GM19463 (cell line): Measurements from ENCODE around the gene CNTN5.
A peak's percentile ranks its signal among the peaks of the same experiment; 100 is the strongest.

Experiments
- ATAC-seq: cut with Tn5 transposase; IDR thresholded peaks from one replicate; pipeline ENCODE4 v1.9.1; 2021; ENCODE audit warnings: mild to moderate bottlenecking, moderate library complexity; ENCODE audit not compliant: unreplicated experiment

CNTN5 gene

DNA sequence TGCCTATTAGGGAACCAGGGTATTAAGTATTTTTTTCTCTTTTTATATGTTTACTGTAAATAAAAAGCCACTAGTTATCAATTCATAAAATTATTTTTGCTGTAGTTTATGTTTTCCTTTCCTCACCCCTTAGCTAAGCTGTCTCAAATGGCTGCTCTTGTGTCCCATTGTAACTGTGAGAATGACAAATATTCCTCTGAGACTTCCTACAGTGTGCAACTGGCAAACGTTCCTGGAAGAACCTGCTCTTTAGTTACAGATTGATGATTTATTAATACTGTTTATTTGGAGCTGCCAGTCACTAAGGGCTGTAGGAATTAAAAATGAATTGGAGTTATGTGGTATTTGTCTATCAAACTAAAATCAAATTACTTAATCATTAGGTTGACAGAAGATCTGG is 990.9 kb downstream of the CNTN5 start:
- no peak for ATAC-seq

- no peak for ATAC-seq
Observed at GRCh38 chr11:100013011-100013410, 992.3 kb downstream of the CNTN5 start.

DNA sequence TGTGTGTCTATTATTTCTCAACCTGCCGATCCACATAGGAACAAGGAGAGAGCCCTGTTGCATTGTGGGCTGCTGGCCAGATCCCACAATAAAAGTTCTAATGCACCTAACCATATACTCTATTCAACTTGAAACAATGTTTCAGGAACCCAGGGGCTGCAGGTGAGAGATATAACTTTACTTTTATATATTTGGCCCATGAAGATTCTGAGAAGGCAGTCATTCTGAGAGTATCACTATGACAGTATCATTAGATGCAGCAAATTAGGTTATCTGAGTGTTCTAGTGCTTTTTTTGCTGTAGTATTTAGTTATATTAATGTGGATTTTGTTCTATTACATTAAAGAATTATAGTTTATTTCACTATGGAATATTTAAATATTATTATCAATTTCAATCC is 1011.2 kb downstream of the CNTN5 start:
- peak; percentile 72 for ATAC-seq

DNA sequence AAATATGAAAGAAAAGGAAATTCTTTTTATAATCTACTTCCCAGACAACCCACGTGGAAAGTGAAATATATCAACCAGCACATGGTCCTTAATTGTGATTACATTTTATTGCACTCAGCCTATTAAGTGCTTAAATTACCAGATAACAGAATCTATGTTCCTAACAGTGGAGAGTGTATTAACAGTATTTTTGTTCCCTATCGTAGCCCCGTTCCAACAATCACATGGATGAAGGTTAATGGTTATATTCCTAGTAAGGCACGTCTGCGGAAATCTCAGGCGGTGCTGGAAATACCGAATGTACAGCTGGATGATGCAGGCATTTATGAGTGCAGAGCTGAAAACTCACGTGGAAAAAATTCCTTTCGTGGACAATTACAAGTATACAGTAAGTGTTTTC is 1040.3 kb downstream of the CNTN5 start:
- ATAC-seq, result no peak

- no peak for ATAC-seq
Observed at GRCh38 chr11:100066399-100066798, 1045.7 kb downstream of the CNTN5 start.

DNA sequence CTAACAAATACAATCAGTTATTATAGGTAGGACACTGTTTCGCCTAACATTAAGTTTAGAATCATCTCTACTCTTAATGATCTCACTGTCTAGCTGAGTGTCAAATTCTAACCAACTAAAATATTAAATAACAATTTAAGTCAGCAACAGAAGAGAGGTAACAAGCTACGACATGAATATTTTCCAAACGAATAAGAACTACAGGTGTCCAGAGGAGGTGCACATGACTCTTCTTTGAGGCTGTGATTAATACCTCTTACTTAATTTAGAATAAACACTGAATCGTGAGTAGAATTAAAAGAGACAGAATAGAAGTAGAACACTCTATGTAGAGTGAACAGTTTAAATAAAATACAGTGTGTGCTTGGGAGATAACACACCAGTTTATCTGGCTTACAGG is 1047.4 kb downstream of the CNTN5 start:
- no peak for ATAC-seq

- ATAC-seq, result no peak
Observed at GRCh38 chr11:100072131-100072530, 1051.4 kb downstream of the CNTN5 start.

DNA sequence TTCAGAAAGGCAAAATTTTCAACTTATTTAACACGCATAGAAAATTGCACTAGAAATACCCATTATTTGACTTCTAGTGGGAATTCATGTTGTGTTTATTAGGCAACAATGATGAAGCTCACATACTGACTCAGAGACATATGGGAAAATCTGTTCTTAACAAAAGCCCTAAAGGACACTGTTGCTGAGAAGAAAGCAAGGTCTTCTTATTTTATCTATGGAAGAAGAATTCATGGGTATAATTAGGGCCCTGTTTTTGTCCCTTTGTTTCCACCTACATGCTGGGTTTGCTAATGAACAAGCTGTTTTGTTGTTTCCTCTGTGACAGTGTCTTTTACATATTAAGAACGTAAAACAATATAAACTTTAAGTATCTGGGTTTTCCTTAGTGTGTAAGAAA is 1059.6 kb downstream of the CNTN5 start:
- no peak for ATAC-seq

DNA sequence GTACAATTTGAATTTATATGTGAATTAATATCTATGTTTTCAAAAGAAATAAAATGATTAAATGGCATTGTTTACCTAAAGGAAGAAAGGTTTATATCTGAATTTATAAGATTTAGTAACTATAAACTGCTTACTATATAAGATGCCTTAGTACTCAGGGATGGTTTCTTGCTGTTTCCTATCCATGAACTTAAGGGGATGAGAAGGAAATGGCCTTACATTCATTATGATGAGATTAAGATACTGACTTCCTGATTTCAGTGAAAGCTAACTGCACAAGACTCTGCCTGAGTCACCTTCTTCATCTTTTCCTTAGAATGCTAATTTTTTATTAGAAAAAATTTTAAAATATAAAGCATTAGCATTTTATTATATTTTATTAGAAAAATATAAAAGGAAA is 1060.1 kb downstream of the CNTN5 start:
- ATAC-seq, result no peak

- ATAC-seq, result no peak
Observed at GRCh38 chr11:100093698-100094097, 1072.9 kb downstream of the CNTN5 start.

DNA sequence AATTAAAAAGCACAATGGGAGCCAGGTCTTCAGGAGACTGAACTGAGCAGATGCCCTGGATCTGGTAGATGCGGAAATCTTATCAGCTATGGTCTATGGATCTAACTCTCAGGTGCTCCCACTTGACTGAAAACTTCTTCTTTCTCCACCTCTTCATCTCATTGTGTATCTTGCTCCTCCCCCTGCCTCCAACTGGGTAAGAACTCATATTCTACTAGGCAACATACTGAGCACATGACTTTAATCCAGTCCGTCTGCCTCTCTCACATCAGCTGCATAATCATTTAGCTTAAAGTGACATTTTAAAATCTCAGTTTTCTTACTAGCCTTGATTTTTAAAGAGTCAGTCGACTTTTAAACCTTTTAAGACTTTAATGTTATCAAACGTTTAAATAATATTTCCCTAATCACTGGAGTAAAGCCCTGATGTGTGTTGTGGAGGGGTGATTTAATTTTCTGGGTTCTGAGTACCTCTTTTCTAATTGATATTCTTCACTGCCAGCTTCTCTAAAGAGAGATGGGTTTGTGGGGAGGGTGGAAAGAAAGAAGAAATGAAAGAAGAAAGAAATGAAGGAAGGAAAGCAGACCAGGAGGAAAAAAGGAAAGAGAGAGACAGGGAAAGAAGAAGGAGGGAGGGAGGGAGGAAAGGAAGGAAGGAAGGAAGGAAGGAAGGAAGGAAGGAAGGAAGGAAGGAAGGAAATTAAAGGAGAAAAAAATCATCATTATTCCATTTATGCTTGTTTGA is 1073.5 kb downstream of the CNTN5 start:
- ATAC-seq, result no peak

GRCh38 chr11:100095809-100096208 is 1075.1 kb downstream of the CNTN5 start:
- no peak for ATAC-seq

DNA sequence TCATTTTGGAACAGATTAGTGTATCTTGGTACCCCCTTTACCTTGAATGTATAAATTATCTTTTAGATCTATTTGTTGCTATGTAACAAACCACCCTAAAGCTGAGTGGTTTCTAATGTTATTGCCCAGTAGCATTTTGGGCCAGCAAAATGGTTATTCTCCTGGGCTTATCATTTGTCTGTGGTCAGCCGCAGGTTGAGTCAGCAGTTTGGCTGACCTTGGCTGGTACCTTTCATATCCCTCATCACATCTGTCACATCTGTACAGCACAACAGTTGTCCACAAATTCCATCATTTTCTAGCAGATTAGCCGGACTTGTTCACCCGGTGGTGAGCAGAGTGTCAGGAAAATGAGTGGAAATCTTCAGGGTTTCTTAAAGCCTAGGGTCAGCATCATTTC is 1077.8 kb downstream of the CNTN5 start:
- no peak for ATAC-seq

DNA sequence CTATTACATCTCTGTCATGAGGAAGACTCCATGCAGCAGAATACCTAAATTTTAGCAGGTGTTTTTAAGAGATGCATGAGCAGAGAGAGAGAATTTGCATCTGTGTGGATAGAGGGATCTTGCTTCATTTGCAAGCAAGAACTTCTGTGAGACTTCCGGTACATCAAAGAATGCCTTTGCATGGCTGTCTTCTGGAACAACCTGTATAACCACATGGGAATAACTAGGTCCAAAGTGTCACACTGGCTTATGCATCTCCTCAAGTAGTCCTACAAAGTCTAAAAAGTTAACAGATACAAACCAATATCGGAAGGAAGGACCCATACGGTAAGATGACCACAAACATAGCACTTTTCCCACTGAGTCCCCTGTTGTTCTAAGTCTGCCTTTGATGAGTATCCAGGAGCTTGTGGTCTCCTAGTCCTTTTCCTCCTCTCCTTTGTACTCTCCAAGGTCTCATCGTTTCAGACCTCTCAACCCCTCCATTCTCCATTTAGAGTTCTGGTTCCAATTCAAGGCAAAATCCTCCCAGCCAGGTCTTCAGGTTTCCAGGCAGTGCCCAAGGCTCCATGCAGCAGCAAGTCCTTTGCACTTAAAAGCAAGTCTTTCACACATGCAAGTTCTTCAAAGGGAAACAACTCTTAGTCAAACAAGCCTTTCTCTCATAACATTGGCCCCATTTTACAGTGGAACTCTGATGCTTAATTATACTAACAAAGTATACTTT is 1084.7 kb downstream of the CNTN5 start:
- no peak for ATAC-seq

DNA sequence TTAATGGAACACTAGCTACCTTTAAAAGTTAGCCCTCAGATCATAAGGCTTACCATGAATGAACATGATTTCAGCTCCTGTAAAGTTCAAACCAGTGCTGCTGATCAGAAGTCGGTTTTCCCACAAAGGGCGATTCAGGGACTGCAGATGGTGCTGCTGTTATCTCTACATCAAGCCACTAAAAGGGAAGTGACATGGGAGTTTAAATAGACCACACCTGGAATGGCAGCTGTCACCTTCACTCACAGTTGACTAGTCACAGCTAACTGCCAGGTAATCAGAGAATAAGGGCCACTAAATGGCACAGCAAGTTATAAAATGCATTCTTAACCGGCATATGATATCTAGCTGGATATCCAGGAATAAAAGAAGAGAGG is 1085.2 kb downstream of the CNTN5 start:
- no peak for ATAC-seq

- no peak for ATAC-seq
Observed at GRCh38 chr11:100119176-100119575, 1098.4 kb downstream of the CNTN5 start.

- no peak for ATAC-seq
Observed at GRCh38 chr11:100133114-100133513, 1112.4 kb downstream of the CNTN5 start.

GRCh38 chr11:100141201-100141600 is 1120.5 kb downstream of the CNTN5 start:
- no peak for ATAC-seq

DNA sequence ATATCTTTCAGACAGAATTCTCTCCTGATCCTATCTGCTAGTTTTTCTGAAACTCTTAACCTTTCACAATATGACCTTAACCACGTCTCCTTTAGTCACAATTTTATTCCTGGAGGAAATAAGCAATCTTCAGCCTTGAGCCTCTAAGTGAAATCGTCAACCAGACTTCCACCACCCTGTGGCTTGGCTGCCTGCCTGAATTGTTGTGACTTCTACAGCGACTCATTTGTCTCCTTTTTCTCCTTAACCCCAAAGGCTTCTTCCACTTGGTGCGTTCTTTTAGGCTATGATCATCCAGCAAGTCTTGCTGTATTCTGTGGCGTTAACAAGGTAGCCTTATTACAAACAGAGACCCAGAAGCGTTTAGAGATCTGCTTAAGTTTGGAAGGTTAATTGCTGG is 1131.2 kb downstream of the CNTN5 start:
- no peak for ATAC-seq

DNA sequence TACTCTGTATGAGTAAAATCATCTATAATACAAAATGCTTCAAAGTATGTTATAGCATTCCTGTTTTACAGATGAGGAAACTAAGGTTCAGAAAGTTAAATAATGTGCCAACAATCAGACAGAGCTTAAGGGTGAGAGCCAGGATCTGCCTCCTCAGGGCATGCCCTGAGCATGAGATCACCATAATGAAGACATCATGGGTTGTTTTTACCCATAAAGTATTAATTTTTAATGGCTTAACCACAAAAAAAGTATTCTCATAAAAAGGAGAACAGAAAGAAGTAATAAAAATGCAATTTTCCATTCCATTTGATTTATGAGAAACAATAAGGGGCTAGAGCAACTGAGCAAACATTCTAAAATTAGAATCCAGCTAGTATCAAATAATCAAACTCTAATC is 1132.0 kb downstream of the CNTN5 start:
- ATAC-seq, result no peak

DNA sequence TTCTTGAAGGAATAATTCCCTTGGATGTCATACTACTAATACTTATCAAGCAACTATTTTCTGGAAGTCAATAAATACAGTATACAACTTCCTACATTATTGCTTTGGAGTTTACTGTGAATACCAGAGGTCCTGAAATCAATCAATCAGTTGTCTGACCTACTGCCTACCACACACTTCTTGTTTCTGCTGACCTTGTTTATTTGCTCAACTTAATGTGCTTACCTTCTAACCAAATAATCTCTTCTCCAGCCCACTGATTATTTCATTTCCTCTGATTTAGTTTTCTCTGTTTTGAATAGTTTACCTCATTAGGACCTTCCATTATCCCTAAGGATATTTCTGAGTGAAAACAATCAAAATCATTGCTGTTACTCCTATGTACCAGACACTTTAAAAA is 1142.7 kb downstream of the CNTN5 start:
- no peak for ATAC-seq

DNA sequence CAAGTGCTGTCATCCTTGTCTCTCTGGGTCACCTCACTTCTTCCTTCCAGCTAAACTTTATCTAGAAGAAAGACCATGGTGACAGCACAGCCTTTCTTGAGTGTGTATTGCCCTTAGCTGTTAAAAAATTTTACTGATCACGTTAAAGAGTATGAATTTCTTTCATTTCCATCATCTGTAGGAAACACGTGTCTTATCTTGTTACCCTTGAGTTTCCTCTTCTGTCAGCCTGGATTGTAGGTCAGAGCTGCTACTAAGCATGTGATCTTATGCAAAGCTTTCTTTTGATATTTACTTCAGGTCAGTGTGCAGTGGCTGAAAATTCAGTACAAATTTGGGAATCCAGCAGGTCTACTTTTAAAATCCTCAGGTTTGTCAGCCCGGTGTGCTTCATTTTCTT is 1154.1 kb downstream of the CNTN5 start:
- no peak for ATAC-seq

DNA sequence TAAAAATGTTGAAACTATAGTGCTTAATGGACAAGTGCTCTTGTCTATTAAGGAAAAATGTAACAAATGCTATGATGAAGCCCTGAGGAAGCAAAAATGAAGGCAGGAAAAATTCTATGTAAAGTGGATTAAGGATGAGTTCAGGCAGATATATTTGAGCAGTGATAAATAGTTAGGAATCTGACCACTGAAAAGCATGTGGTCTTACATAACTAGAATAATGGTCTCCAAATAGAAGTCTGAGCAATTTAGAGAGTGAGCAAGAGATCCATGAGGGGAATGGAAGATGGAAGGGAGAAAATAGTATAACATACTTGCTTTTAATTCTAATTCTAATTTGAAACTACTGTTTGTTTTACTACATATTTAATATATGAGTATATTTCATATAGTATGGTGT is 1155.7 kb downstream of the CNTN5 start:
- no peak for ATAC-seq
